ENCODE data around the gene WFDC6.

- TF ChIP-seq EZH2phosphoT487 (IDR thresholded peaks at IDR 0.05; ENCODE audit: low read depth) (no peak), CTCF (IDR thresholded peaks at IDR 0.05; ENCODE audit: low read depth, low read length) (no peak)
Measured at GRCh38 chr20:45548410-45548809, 9.1 kb upstream of the WFDC6 start.
